Left lung (tissue), 14 donors: ENCODE data around the gene GAGE10. TPM values are rescaled to one million over a fixed set of nuclear protein-coding genes. Genes with fewer than 3 reads are reported as not detected.

Source experiments
- ATAC-seq: fragments of 200-7000 bp; cut with Tn5 transposase; one replicate; pipeline ENCODE4 v1.9.1; 2020; ENCODE audit warnings: moderate library complexity
- DNase-seq, 4 donors: peaks; one replicate each; pipeline ENCODE4 v3.0.0-alpha.2; 2013 to 2020
- H3K27ac ChIP-seq, 2 donors: fragments of 200-600 bp; sonication (generic) in 1 of 2; one replicate each; pipeline versions ENCODE4 v1.5.0 to v1.8.0; 2020 to 2021
- H3K27me3 ChIP-seq, 2 donors: fragments of 200-600 bp; sonication (generic) in 1 of 2; one replicate each; pipeline versions ENCODE4 v1.5.0 to v1.8.0; 2020 to 2021
- H3K36me3 ChIP-seq, 2 donors: fragments of 200-600 bp; sonication (generic) in 1 of 2; one replicate each; pipeline versions ENCODE4 v1.5.0 to v1.8.0; 2020 to 2021
- H3K4me1 ChIP-seq, 2 donors: fragments of 200-600 bp; one replicate each; pipeline ENCODE4 v1.8.0; 2021
- H3K4me3 ChIP-seq, 2 donors: fragments of 200-600 bp; sonication (generic) in 1 of 2; one replicate each; pipeline versions ENCODE4 v1.5.0 to v1.8.0; 2020 to 2021; ENCODE audit warnings: mild to moderate bottlenecking in 1 of 2
- H3K9me3 ChIP-seq, 2 donors: fragments of 200-600 bp; sonication (generic) in 1 of 2; one replicate each; pipeline versions ENCODE4 v1.5.0 to v1.8.0; 2020 to 2021
- CTCF ChIP-seq, 2 donors: fragments of 200-600 bp; sonication (generic) in 1 of 2; IDR thresholded peaks; one replicate each; pipeline versions ENCODE4 v1.5.0 to v1.8.0; 2021; ENCODE audit warnings: antibody characterized with exemption in 2 of 2
- intact Hi-C, 2 donors: fragments of 100-400 bp; cut with DNase I; formaldehyde crosslinking; loops; one replicate each; pipeline versions ENCODE4 v1.11.2 to v1.14.2; 2022
- long read RNA-seq, 12 donors: library from polyadenylated mRNA in 2 of 12; unstranded in 2 of 12; transcript quantifications; one replicate each; pipeline ENCODE4 v2.0.0 and lab custom pipeline, GENCODE V29; 2019 to 2026
- polyA plus RNA-seq, 6 donors: library from polyadenylated mRNA; unstranded; fragments of 120-200 nt; gene quantifications; one replicate each; pipeline ENCODE4 v1.2.1, GENCODE V29; 2013; ENCODE audit not compliant: insufficient read length in 6 of 6
- total RNA-seq, 2 donors: library from RNA; stranded (reverse); fragmentation: NEBNext Ultra II Directional; extraction: Animal tissue kit (Norgen Biotek cat#: 25700); gene quantifications; one replicate each; pipeline ENCODE4 v1.2.1, GENCODE V29; 2021
- donor health status: DM: no; HTN: yes; CAD: no.
- donor health status: DM: no; HTN: no; CAD: no.

GAGE10 gene
- total RNA-seq (not detected), polyA plus RNA-seq (under 1 TPM in 2 of 6 donors, not detected in 4; 0.31 to 0.33 TPM)
- long read RNA-seq, donor 1 = 0 reads
- long read RNA-seq, donor 2 = 0 reads
- long read RNA-seq, donor 3 = 0 reads
- long read RNA-seq, donor 4 = 0 reads
- long read RNA-seq, donor 5 = 0 reads
- long read RNA-seq, donor 6 = 0 reads
- long read RNA-seq, donor 7 = 0 reads
- long read RNA-seq, donor 8 = 0 reads
- long read RNA-seq, donor 9 = 0 reads
- long read RNA-seq, donor 10 = 0 reads
- long read RNA-seq, donor 11 = 0 reads
- long read RNA-seq, donor 12 = 0 reads

- H3K4me1 ChIP-seq = no peaks in the 10 kb centered on the region
- H3K36me3 ChIP-seq = no peaks in the 10 kb centered on the region
- ATAC-seq = no peak
- H3K9me3 ChIP-seq = no peaks in the 10 kb centered on the region
- H3K4me3 ChIP-seq = no peak within 1 kb of the TSS
- intact Hi-C loops = no loop called here
- no peaks in the 10 kb centered on the region for H3K27me3 ChIP-seq
- H3K27ac ChIP-seq = no peak within 1 kb of the TSS
- DNase-seq = no peak
- TF ChIP-seq CTCF (IDR thresholded peaks at IDR 0.05) = no peak
Measured at GRCh38 chrX:49303346-49303745, at the start of gene GAGE10. Gene GAGE10, plus strand, starts transcription at chrX:49303646. Its CDS starts 1,214 bp downstream, at chrX:49304860.

GRCh38 chrX:49254639-49255038 lies 48.8 kb upstream of the GAGE10 start:
- H3K36me3 ChIP-seq = peaks cover 0 to 11% of the 10 kb centered on the region in 2 donors
- no peak for DNase-seq
- no peak overlapping the region for H3K27ac ChIP-seq
- H3K4me3 ChIP-seq = no peak overlapping the region
- TF ChIP-seq CTCF (IDR thresholded peaks at IDR 0.05) = no peak
- no peaks in the 10 kb centered on the region for H3K9me3 ChIP-seq
- H3K27me3 ChIP-seq = no peaks in the 10 kb centered on the region
- ATAC-seq = no peak
- no peaks in the 10 kb centered on the region for H3K4me1 ChIP-seq
- intact Hi-C loops = no loop called here

- Histone ChIP-seq H3K9me3 (no peaks in the 10 kb centered on the region), H3K4me3 (no peak overlapping the region), H3K4me1 (no peaks in the 10 kb centered on the region), H3K36me3 (no peaks in the 10 kb centered on the region), H3K27ac (no peak overlapping the region), H3K27me3 (no peaks in the 10 kb centered on the region)
- ATAC-seq = no peak
- intact Hi-C loops = no loop called here
- DNase-seq = no peak
- no peak for TF ChIP-seq CTCF (IDR thresholded peaks at IDR 0.05)
Measured at GRCh38 chrX:49256268-49256995, 47.0 kb upstream of the GAGE10 start.

- H3K4me3 ChIP-seq = no peak overlapping the region
- no peak for TF ChIP-seq CTCF (IDR thresholded peaks at IDR 0.05)
- H3K36me3 ChIP-seq = no peaks in the 10 kb centered on the region
- ATAC-seq (no peak), DNase-seq (no peak)
- no peaks in the 10 kb centered on the region for H3K9me3 ChIP-seq
- no peak overlapping the region for H3K27ac ChIP-seq
- no peaks in the 10 kb centered on the region for H3K27me3 ChIP-seq
- H3K4me1 ChIP-seq = no peaks in the 10 kb centered on the region
- intact Hi-C loops = no loop called here
Measured at GRCh38 chrX:49257074-49257790, 46.2 kb upstream of the GAGE10 start.
